ENCODE results near the gene CNST.
"Not testable (repeated sequence)": the region's sequence is repeated elsewhere in the genome, so short reads cannot be mapped to it uniquely, and the experiment has no call there.

Gene CNST

DNA sequence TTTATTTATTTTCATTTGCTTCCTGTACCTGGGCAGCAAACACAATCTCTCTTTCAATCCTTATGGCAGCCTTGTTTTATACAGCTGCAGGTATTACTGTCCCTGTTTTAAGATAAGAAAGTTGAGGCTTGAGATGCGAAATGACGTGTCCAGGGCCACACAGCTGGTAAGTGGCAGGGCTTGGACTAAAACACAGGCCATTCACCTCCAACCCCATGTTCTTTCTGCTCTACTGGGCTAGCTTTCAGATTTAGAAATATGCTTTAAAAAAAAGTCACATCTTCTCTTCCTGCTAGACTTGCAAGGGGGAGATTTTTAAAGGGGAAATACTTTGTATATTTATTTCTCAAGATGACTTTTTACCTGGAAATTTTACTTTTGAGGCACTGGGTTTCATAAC, 62.8 kb downstream of the CNST start:
- DNase-seq = no peak

DNA sequence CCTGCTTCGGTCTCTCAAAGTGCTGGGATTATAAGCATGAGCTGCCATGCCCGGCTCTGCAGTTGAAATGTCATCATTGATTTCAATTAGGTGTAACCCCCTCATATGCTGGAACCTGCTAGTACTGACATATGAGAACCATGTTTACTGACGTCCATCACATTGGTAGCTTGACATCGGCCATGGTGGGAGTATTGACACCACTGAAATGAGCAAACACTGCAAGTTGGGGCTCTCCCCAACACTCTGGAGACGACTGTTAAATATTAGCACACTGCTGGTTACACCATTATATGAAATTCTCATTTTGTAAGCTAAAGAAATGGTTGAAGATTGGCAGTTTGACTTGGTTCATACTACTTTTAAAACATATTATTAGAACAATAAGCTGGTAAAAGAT, 63.7 kb downstream of the CNST start:
- DNase-seq = no peak

DNA sequence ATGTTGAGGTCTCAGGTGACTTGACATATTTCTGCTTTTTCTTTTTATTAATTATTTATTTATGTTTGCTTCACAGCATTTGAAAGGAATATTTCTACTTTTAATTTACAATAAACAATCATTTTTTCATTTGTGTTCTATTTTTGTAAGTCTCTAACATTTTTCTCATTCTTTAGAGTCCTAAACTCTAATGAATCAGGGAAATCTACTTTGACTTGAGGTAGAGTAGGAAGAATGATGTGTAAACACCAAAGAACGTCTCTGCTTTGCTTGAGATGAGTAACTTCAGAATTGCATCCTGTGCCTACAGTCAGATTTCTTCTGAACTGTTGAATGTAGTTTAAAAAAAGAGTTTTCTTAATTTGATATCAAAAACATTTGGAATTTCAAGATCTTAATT, 65.2 kb downstream of the CNST start:
- no peak for DNase-seq

GRCh38 chr1:246632281-246633168, 66.3 kb downstream of the CNST start:
- DNase-seq = no peak

DNA sequence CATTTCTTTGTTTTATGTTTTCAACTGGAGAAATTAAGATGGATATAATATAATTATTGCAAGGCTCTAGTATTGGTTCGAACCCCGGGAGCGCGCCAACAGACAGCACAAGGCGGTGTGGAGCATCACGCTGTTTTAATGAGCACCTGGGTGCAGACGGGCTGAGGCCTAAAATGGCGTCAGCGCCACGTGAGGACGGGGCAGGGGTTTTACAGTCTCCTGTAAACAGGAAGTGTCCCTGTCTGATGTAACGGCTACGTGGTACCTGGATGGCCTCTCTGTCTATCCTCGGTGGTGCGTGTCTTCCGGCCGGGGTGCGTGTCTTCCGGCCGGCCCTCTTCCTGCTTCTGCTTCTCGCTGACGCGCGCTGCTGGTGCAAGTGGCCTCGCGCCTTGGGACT, 68.4 kb downstream of the CNST start:
- not testable (repeated sequence) for DNase-seq

DNA sequence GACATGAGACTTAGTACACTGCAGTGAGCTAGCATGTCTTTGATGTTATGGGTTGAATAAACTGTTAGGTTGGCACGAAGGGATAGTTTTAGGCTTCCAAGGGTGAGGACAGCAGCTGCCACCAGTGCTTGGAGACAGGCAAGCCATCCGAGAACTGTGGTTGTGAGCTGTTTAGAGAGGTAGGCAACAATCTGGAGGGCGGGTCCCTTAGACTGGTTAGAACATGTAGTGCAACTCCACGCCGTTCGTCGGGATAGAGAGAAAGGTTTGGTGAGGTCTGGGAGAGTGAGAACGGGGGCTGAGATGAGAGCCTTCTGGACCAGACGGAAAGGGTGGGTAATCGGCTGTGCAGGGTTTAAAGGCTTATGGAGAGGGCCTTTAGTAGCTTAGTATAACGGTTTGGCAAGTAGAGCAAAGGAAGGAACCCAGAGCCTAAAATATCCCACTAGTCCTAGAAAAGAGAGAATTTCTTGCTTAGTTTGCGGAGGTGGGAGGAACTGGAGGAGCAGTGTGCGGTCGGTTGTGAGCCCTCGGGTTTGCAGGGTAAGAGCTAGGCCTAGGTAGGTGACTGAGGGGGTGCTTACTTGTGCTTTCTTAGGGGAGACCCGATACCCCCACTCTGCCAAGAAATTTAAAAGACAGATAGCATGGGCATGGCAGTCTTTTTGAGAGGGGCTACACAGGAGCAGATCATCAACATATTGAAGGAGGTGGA, 72.8 kb downstream of the CNST start:
- no peak for DNase-seq

DNA sequence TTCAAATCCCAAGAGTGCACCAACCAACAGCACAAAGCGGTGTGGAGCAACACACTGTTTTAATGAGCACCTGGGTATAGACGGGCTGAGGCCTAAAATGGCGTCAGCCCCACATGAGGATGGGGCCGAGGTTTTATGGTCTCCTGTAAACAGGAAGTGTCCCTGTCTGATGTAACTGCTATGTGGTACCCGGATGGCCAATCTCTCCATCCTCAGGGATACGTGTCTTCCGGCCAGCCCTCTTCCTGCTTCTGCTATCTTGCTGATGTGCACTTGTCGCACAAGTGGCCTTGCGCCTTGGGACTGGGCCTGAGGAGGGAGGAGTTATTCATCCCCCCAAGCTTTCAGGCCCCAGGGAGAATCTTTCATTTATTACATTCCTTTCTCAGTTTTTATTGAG, 73.5 kb downstream of the CNST start:
- no peak for DNase-seq

- no peak for DNase-seq
Measured at GRCh38 chr1:246640747-246641146, 74.5 kb downstream of the CNST start.

- no peak for DNase-seq
Measured at GRCh38 chr1:246641394-246641793, 75.1 kb downstream of the CNST start.

DNA sequence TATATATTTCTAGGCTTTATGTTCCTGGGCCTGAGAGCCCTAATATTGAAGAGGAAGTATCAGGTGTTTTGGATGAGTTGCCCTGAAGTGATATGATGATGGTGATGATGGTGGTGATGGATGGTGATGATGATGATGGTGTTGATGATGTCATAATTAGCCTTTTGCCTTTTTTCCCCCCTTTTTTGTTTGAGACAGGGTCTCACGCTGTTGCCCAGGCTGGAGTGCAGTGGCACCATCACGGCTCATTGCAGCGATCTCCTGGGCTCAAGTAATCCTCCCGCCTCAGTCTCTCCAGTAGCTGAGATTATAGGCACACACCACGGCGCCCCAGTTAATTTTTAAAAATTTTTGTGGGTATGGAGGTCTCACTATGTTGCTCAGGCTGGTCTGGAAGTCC, 76.5 kb downstream of the CNST start:
- DNase-seq = no peak

DNA sequence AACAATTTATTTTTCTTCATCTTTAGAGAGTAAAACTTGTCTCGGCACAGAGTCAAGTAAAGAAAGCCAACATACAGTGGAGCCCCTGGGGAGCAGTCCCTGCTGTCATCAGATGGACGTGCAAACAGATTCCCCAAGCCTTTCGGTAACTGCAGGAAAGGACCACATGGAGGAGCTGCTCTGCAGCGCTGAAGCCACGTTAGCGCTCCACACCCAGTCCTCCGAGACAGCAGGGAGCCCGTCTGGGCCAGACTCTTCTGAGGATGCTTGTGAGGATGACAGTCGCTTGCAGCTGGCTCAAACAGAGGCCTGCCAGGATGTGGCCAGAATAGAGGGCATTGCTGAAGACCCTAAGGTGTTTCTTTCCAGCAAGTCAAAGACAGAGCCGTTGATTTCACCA, 80.9 kb downstream of the CNST start:
- no peak for DNase-seq

DNA sequence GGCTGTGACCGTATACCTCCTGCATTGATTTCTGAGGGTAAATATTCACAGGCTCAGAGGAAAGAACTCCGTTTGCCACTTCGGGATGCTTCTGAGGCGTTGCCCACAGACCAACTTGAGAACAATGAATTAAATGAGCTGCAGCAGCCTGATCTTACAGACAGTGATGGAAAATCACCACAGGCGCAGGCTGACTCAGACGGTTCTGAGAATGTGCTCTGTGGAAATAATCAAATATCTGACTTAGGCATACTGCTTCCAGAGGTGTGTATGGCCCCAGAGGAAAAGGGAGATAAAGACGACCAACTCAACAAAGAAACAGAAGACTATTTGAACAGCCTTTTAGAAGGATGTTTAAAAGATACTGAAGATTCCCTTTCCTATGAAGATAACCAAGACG, 81.3 kb downstream of the CNST start:
- no peak for DNase-seq

- no peak for DNase-seq
Measured at GRCh38 chr1:246651012-246651695, 84.9 kb downstream of the CNST start.

DNA sequence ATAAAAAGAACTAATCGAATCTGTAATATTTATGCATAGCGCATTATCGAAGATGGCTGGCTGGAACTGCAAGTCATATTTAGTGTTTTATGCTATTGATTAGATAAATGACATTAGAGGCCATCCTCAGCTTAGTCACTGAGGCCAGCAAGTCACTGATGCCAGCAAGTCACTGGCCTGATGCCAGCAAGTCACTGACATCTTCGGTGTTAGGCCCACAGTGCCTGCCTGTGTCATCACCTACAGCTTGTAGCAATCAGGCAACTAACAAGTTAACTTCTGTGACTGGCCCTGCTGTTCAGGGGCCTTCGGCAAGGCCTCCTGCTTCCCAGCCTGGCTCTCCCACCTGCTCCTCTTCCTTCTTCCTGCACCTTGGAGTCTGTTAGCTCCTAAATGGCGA, 92.3 kb downstream of the CNST start:
- DNase-seq = no peak

- no peak for DNase-seq
Measured at GRCh38 chr1:246659594-246660140, 93.4 kb downstream of the CNST start.

- no peak for DNase-seq
Measured at GRCh38 chr1:246661451-246661850, 95.2 kb downstream of the CNST start.

- DNase-seq = no peak
Measured at GRCh38 chr1:246667773-246668172, 101.5 kb downstream of the CNST start.

- DNase-seq = no peak
Measured at GRCh38 chr1:246669659-246670058, 103.4 kb downstream of the CNST start.

DNA sequence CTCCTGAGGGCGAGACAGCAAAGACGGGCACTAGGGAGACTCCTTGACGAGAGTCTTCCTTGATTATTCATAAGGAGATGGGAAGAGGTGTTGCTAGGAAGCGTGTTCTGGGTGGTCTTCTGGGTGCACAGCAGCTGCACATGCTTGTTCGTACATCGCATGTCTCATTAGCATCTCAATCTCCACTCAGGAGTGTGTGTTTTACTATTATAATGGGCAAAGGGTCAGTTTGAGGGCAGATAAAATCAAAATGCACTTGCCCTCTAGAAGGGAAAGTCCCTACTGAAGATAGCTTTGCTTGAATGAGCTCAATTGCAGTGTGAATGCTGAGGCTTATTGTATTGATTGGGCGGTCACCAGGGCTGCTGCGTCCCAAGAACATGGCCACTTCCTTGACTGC, 107.8 kb downstream of the CNST start:
- DNase-seq = no peak

GRCh38 chr1:246677842-246678241, 111.6 kb downstream of the CNST start:
- no peak for DNase-seq

DNA sequence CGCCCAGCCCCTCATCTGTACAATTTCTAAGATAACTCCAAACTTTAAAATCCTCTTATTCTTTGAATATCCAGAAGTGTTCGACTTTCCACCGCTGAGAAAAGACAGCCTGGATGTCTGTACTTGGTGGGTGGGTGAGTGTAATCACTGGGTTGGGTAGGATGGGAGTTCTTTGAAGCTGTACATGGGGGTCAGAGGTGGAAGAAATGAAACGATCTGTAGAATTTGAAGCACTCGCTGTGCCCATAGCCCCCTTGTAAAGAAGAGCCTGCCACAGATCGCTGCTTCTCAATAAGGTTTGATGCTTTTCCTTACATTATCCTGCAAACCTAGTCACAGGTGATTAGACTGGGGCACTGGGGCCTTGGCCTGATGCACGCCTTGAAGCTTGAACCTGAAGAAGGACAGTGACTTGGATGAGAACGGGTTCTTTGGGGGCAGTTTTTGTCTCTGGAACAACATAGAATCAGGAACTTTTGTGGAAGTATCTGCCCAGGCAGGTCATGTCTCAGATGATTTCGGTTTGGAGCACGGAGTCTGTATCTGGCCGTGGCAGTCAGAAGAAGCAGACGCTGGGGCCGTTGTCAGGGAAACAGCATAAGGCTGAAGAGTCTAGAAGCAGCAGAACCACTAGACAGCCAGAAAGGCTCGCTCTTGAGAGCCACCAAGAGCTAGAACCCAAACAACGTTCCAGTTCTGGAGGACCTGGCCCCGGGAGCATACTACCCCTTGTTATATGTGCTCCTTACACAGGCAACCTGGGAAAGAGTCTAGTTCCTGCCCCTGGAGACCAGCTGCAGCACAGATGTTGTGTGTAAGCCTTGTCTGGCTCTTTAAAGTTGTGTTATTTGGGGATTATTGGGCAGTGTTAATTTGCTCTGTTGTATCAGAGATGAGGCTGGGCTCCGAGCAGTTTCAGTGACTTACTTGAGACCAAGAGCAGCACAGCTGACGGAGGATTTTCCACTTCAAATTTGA, 112.8 kb downstream of the CNST start:
- DNase-seq = no peak

DNA sequence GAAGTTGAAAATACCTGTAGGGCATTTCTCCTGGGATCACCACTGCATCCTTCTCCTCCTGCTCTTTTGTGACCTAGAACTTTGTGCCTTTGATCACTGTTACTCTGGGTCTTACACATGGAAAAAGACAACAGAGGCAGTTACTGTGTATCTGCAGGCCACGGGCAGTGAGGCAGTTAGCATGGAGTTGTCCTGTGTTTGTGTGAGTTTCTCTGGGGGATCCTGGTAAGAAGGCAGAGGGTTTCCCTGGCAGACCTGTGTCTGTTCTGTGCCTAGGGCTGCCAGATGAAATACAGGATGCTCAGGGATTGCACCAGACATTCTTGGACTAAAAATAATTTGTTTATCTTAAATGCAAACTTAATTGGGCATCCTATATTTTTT, 113.5 kb downstream of the CNST start:
- no peak for DNase-seq

All from stimulated activated naive CD4-positive, alpha-beta T cell (primary cell).